ENCODE data around the gene MOB3A. TPM values are rescaled to one million over a fixed set of nuclear protein-coding genes. Genes with fewer than 3 reads are reported as not detected.

Gene MOB3A
- total and polyA plus RNA-seq, 2 of the 8 experiments (the other 6 are each of a cell fraction or from before 2014, with no cell fraction given) = 9.2 to 9.6 TPM

DNA sequence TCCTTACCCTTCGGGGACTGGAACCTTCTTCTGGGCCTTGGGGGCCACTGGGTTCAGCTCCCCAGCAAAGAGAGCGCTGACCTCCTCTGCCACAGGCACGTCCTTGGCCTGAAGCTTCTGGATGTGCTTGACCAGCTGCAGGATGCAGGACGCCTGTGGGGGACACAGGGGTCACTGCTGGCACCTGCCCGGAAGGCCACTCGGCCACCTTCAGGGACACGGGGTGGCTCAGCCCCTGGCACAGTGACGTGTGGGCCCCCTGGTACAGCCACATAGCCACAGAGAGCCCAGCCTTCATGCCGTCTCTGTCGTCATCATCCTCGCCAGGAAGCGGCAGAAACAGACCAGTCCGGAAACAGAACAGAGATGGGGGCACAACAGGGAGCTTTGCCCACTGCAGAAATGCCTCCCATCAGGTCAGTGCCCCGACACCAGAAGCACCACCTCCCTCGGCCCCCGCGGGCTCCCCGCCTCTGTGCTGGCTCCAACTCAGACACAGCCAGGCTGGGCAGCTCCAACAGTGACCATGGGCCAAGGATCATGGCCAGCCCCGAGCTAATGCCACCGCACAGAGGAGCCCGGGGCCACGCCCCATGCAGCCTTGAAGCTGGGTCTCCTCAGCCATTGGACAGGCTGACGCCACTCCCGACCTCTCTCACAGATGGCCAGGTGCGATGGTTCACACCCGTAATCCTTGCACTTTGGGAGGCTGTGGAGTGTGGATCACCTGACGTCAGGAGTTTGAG lies 21.3 kb upstream of the MOB3A start:
- H3K14ac ChIP-seq (ENCODE audit: insufficient read length) = no peak overlapping the region
- 94% methylated on average over 25 of the region's 27 CpGs; no CpG with 5 or more reads in 1 of the 2 experiments for WGBS, 2 experiments (ENCODE audit: extremely low coverage in 1 of 2, insufficient coverage in 1 of 2, insufficient read length in 1 of 2, insufficient replicate concordance in 2 of 2, low coverage in 1 of 2, low lambda C conversion rate in 2 of 2, missing lambda C conversion rate in 1 of 2)
- ChIA-PET POLR2A (ENCODE audit: partially characterized antibody) (interaction anchor here (0.5 to 0.6 kb wide), 2 partner anchors 75 to 87 kb away, joined by 3 to 4 read pairs; no protein-coding TSS in a partner anchor), CTCF (ENCODE audit: partially characterized antibody) (interaction anchor here (0.9 kb wide), 1 partner anchor 48 kb away, joined by 4 read pairs; no protein-coding TSS in a partner anchor)
- H3K23me2 ChIP-seq (ENCODE audit: low read depth, low read length) = no peaks in the 10 kb centered on the region
- H4K5ac ChIP-seq (ENCODE audit: insufficient read length, low read depth, low read length) = no peak overlapping the region
- H2BK12ac ChIP-seq (ENCODE audit: low read depth, low read length) = no peak overlapping the region
- peaks cover 12 to 26% of the 10 kb centered on the region in 2 experiments for H4K20me1 ChIP-seq (replicated peaks in 1 of 2; ENCODE audit: control insufficient read depth in 1 of 2, insufficient read depth in 2 of 2, low read length in 2 of 2)
- H2BK15ac ChIP-seq (ENCODE audit: low read length) = no peak overlapping the region
- H3K79me1 ChIP-seq (ENCODE audit: low read depth, low read length) = peaks cover 4% of the 10 kb centered on the region
- H3K9ac ChIP-seq (replicated peaks in 1 of 4; ENCODE audit: extremely low read depth in 1 of 4, low read depth in 3 of 4, low read length in 3 of 4) = no peak overlapping the region
- no peak for DNase-seq (ENCODE audit: low read depth in 1 of 2, low spot score in 2 of 2)
- H3K4me1 ChIP-seq (replicated peaks in 1 of 4; ENCODE audit: control insufficient read depth in 3 of 4, insufficient read depth in 4 of 4, low read length in 3 of 4) = no peaks in the 10 kb centered on the region
- H3K36me3 ChIP-seq (ENCODE audit: control insufficient read depth in 2 of 4, insufficient read depth in 4 of 4, low read length in 3 of 4) = peaks cover 62 to 92% (median 85%) of the 10 kb centered on the region in 4 experiments
- no peak for FAIRE-seq
- no peak overlapping the region for H3K27ac ChIP-seq (ENCODE audit: low read depth, low read length)
- no peak for TF ChIP-seq BCL11A (IDR thresholded peaks at IDR 0.05; ENCODE audit: low read depth in 2 of 2, low read length in 2 of 2)
- TF ChIP-seq HDAC6 (IDR thresholded peaks at IDR 0.05; ENCODE audit: low read depth, low read length) = no peak
- no peak for TF ChIP-seq RXRA (IDR thresholded peaks at IDR 0.05; ENCODE audit: insufficient read depth, low read depth, low read length)
- TF ChIP-seq KDM1A (IDR thresholded peaks at IDR 0.05; ENCODE audit: borderline replicate concordance, low read length) = no peak
- TF ChIP-seq GTF2F1 (IDR thresholded peaks at IDR 0.05; ENCODE audit: borderline replicate concordance, low read depth, low read length) = no peak
- no peak for TF ChIP-seq ZNF274 (IDR thresholded peaks at IDR 0.05; ENCODE audit: borderline replicate concordance, extremely low read depth, low read length)
- TF ChIP-seq, protein P1, sequence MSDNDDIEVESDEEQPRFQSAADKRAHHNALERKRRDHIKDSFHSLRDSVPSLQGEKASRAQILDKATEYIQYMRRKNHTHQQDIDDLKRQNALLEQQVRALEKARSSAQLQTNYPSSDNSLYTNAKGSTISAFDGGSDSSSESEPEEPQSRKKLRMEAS (IDR thresholded peaks at IDR 0.05) = no peak
- H2AFZ ChIP-seq (ENCODE audit: low read length) = no peak overlapping the region
- no peak overlapping the region for H2BK5ac ChIP-seq (ENCODE audit: low read depth, low read length)
- no peak overlapping the region for H2BK20ac ChIP-seq (ENCODE audit: low read length)
- H3K56ac ChIP-seq (replicated peaks; ENCODE audit: insufficient read length, low read depth, low read length) = no peak overlapping the region
- H3K4ac ChIP-seq (replicated peaks; ENCODE audit: insufficient read length, low read depth, low read length) = no peak overlapping the region
- no peaks in the 10 kb centered on the region for H3K79me2 ChIP-seq (ENCODE audit: control insufficient read depth in 1 of 2, insufficient read depth in 2 of 2, low read length in 2 of 2)
- H3K9me3 ChIP-seq (ENCODE audit: insufficient read depth in 2 of 2, low read depth in 1 of 2, low read length in 1 of 2) = no peaks in the 10 kb centered on the region
- H3K23ac ChIP-seq (ENCODE audit: insufficient read length) = no peak overlapping the region
- H2AK5ac ChIP-seq (ENCODE audit: low read depth, low read length) = no peak overlapping the region
- H4K8ac ChIP-seq (ENCODE audit: extremely low read depth, insufficient read depth, low read length) = 0 out of 2 replicates have a peak overlapping the region, but pooled peaks have one; percentile 68
- no peak overlapping the region for H3K18ac ChIP-seq (ENCODE audit: extremely low read depth, low read length)
- H4K91ac ChIP-seq (replicated peaks; ENCODE audit: insufficient read length, low read length) = no peak overlapping the region
- H2BK120ac ChIP-seq (replicated peaks; ENCODE audit: low read depth, low read length) = no peak overlapping the region
- no peak overlapping the region for H3K4me2 ChIP-seq (ENCODE audit: insufficient read depth in 1 of 2, low read depth in 2 of 2, low read length in 2 of 2)
- no peaks in the 10 kb centered on the region for H3K27me3 ChIP-seq (replicated peaks in 1 of 4; ENCODE audit: control insufficient read depth in 3 of 4, extremely low read depth in 1 of 4, insufficient read depth in 3 of 4, low read length in 3 of 4)
- no peak overlapping the region for H3K4me3 ChIP-seq (ENCODE audit: extremely low read depth in 1 of 4, insufficient read depth in 2 of 4, low read depth in 3 of 4, low read length in 4 of 4)

All from H1 (cell line).